Activated CD8-positive, alpha-beta T cell treated with anti-CD3 and anti-CD28 coated beads for 36 hours (primary cell): Measurements from ENCODE around the gene RFX2. TPM values are rescaled to one million over a fixed set of nuclear protein-coding genes. Genes with fewer than 3 reads are reported as not detected.

ENCODE experiments used
- ATAC-seq: fragments of 200-7000 bp; cut with Tn5 transposase; one replicate; pipeline ENCODE4 v1.10.0; 2021; ENCODE audit warnings: mild to moderate bottlenecking, moderate library complexity
- CTCF ChIA-PET: fragments of 350-600 bp; sonication (Branson Sonifier 250); formaldehyde crosslinking; loops from one replicate; lab custom pipeline; 2021; ENCODE audit warnings: antibody characterized with exemption; lab: Charles Lee
- POLR2A ChIA-PET: fragments of 350-600 bp; sonication (Branson Sonifier 250); formaldehyde crosslinking; loops from one replicate; lab custom pipeline; 2021; ENCODE audit warnings: antibody characterized with exemption; lab: Charles Lee
- DNase-seq: peaks from one replicate; pipeline ENCODE4 v3.0.0-alpha.2; 2020
- H3K27ac Mint-ChIP-seq: one replicate; pipeline ENCODE4 v1.8.0; 2021; ENCODE audit warnings: mild to moderate bottlenecking, mixed read lengths
- H3K27me3 Mint-ChIP-seq: one replicate; pipeline ENCODE4 v1.8.0; 2021; ENCODE audit warnings: mixed read lengths
- H3K36me3 Mint-ChIP-seq: one replicate; pipeline ENCODE4 v1.8.0; 2021; ENCODE audit warnings: low read depth, mixed read lengths
- H3K4me1 Mint-ChIP-seq: one replicate; pipeline ENCODE4 v1.8.0; 2021; ENCODE audit warnings: low read depth, mixed read lengths
- H3K4me3 Mint-ChIP-seq: one replicate; pipeline ENCODE4 v1.8.0; 2021; ENCODE audit warnings: mild to moderate bottlenecking, moderate library complexity, mixed read lengths
- H3K9me3 Mint-ChIP-seq: one replicate; pipeline ENCODE4 v1.8.0; 2021; ENCODE audit warnings: mixed read lengths
- intact Hi-C: fragments of 100-400 bp; cut with micrococcal nuclease; formaldehyde crosslinking; loops from one replicate; pipeline ENCODE4 v1.10.0; 2022
- total RNA-seq, 2 experiments: library from RNA; stranded (reverse); gene quantifications; one replicate each; pipeline ENCODE4 v1.2.3, GENCODE V29; 2021
- TF ChIP-seq, protein P1 (sequence below): fragments of 200-600 bp; IDR thresholded peaks from one replicate; pipeline ENCODE4 v1.8.0; 2022; ENCODE audit warnings: antibody characterized with exemption, mild to moderate bottlenecking

The RFX2 gene
- total RNA-seq, 2 experiments from 2014 or later = 8.9 to 10.5 TPM

GRCh38 chr19:5984600-5984999 lies 125.7 kb downstream of the RFX2 start:
- Mint-ChIP-seq H3K27me3 (peaks cover 3% of the 10 kb centered on the region), H3K4me1 (peaks cover 41% of the 10 kb centered on the region), H3K27ac (no peak overlapping the region), H3K36me3 (peaks cover 8% of the 10 kb centered on the region), H3K9me3 (no peaks in the 10 kb centered on the region), H3K4me3 (no peak overlapping the region)
- DNase-seq (no peak), ATAC-seq (no peak)
- CTCF ChIA-PET = interaction anchor here (0.9 to 8.5 kb wide), 6 partner anchors 15 to 181 kb away, joined by 3 to 91 read pairs (median 6); no protein-coding TSS in a partner anchor
- POLR2A ChIA-PET = interaction anchor here (0.5 to 1.4 kb wide), 5 partner anchors 11 to 104 kb away, joined by 3 to 4 read pairs (median 3); partner anchors contain the start of gene NDUFA11
- TF ChIP-seq, protein P1, sequence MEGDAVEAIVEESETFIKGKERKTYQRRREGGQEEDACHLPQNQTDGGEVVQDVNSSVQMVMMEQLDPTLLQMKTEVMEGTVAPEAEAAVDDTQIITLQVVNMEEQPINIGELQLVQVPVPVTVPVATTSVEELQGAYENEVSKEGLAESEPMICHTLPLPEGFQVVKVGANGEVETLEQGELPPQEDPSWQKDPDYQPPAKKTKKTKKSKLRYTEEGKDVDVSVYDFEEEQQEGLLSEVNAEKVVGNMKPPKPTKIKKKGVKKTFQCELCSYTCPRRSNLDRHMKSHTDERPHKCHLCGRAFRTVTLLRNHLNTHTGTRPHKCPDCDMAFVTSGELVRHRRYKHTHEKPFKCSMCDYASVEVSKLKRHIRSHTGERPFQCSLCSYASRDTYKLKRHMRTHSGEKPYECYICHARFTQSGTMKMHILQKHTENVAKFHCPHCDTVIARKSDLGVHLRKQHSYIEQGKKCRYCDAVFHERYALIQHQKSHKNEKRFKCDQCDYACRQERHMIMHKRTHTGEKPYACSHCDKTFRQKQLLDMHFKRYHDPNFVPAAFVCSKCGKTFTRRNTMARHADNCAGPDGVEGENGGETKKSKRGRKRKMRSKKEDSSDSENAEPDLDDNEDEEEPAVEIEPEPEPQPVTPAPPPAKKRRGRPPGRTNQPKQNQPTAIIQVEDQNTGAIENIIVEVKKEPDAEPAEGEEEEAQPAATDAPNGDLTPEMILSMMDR = no peak
- intact Hi-C loops = no loop called here

GRCh38 chr19:5983367-5983955 lies 126.8 kb downstream of the RFX2 start:
- DNase-seq (no peak), ATAC-seq (no peak)
- TF ChIP-seq, protein P1 = no peak
- intact Hi-C loops = no loop called here
- H3K4me3 Mint-ChIP-seq = no peak overlapping the region
- peaks cover under 1% of the 10 kb centered on the region for H3K27me3 Mint-ChIP-seq
- ChIA-PET POLR2A (interaction anchor here (0.8 to 1.4 kb wide), 2 partner anchors 10 to 39 kb away, joined by 3 to 4 read pairs; no protein-coding TSS in a partner anchor), CTCF (interaction anchor here (2.0 to 8.5 kb wide), 3 partner anchors 14 to 142 kb away, joined by 6 to 91 read pairs (median 76); no protein-coding TSS in a partner anchor)
- no peaks in the 10 kb centered on the region for H3K9me3 Mint-ChIP-seq
- peak overlapping the region; percentile 79 for H3K27ac Mint-ChIP-seq
- peaks cover 13% of the 10 kb centered on the region for H3K36me3 Mint-ChIP-seq
- peaks cover 42% of the 10 kb centered on the region for H3K4me1 Mint-ChIP-seq

DNA sequence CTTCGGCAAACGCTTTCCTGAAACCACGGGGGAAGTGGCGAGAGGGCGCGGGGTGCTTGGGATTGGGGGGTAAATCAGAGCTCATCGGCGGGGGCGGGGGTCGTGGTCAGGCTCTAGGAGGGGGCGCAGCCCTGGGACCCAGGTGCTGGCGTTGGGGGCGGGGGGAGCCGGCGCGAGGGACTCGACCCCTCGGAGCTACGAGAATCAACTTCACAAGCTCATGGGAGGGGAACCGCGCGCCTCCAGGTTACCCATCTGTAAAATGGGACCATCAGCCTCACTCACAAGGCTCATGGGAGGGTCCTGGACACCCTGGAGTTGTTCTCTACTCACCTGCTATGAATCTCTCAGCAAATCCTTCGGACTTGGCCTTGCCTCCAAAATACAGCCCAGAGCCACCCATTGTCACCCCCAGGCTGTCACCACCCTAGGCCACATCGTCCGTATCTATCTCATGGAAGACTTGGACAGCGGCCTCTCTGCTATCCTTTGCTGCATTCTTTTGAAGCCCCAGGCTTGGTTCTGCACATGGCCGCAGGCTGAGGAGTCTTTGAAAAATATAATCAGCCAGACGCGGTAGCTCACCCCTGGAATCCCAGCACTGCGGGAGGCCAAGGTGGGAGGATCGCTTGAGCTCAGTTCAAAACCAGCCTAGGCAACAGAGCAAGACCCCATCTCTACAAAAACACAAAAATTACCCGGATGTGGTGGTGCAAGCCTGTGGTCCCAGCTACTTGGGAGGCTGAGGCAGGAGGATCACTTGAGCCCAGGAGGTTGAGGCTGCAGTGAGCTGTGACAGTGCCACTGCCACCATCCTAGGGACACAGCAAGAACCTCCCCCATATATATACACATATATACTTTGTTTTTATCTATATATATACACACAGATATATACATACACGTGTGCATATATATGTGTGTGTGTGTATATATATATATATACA lies 131.4 kb downstream of the RFX2 start:
- Mint-ChIP-seq H3K4me1 (peaks cover 54% of the 10 kb centered on the region), H3K9me3 (no peaks in the 10 kb centered on the region), H3K4me3 (peak overlapping the region; percentile 95), H3K27ac (peak overlapping the region; percentile 92), H3K27me3 (no peaks in the 10 kb centered on the region), H3K36me3 (peaks cover 46% of the 10 kb centered on the region)
- ChIA-PET POLR2A (interaction anchor here (0.7 to 4.1 kb wide), 13 partner anchors 9 to 88 kb away, joined by 3 to 24 read pairs (median 4); partner anchors contain the start of gene NDUFA11), CTCF (interaction anchor here (1.0 to 6.3 kb wide), 9 partner anchors 8 to 175 kb away, joined by 3 to 32 read pairs (median 5); partner anchors contain the start of gene NRTN)
- ATAC-seq = no peak
- TF ChIP-seq, protein P1 = no peak
- intact Hi-C loops = loop anchor here (5.0 to 10.0 kb wide), 2 partner anchors 74 to 187 kb away; partner anchors contain the start of genes DUS3L, NDUFA11 and VMAC
- peak; percentile 38 for DNase-seq

DNA sequence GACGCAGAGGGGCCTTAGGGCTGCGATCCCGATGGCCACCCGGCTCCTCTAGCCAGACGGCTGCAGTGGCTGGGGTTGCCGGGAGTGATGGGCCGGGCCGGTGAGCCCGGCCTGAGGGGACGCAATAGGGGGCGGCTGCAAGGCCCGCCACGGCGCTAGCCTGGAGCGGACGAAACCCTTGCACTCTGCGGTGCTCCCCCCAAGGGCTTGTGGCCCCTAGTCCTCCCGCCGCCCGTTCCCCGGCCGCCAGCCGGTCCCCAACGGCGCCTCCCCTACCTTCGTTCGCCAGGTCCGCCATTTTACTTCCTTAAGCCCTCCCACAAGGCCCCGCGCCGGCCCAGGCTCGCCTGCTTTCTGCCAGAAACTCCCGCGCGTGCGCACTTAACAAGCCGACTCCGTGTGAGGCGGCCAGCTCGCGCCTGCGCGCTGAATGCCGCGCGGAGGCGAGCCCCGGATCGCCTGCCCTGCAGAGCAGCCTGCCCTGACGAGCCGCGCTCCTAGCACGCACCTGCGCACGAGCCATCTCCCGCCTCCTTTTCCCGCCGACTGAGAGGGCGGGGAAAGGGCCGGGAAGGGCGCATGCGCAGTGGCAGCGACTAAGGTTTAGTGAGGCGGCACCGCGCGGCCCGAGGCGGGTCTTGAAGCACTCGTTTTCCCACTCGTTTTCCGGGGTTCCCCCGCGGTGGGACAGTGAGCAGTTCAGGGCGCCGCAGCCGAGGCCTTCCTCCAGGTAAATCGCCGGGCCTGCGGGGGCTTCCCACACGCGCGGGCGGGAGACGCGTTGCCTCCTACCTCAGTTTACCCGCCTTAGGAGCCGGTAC lies 132.3 kb downstream of the RFX2 start, which contains the start of gene RANBP3:
RANBP3 (minus strand) TSS at position 356 of the 821 bp plus-strand sequence; CDS start at position 298, 58 bp downstream.
- Mint-ChIP-seq H3K36me3 (peaks cover 49% of the 10 kb centered on the region), H3K4me3 (peak within 1 kb of the TSS; percentile 95), H3K27ac (peak within 1 kb of the TSS; percentile 92), H3K9me3 (no peaks in the 10 kb centered on the region), H3K4me1 (peaks cover 53% of the 10 kb centered on the region), H3K27me3 (no peaks in the 10 kb centered on the region)
- ATAC-seq = peak; percentile 91
- peak; percentile 99 for DNase-seq
- TF ChIP-seq, protein P1 = no peak
- POLR2A ChIA-PET = interaction anchor here (0.6 to 4.1 kb wide), 15 partner anchors 9 to 87 kb away, joined by 3 to 24 read pairs (median 4); partner anchors contain the start of gene NDUFA11
- intact Hi-C loops = loop anchor here (5.0 to 10.0 kb wide), 2 partner anchors 73 to 186 kb away; partner anchors contain the start of genes DUS3L, NDUFA11 and VMAC
- CTCF ChIA-PET = interaction anchor here (1.0 to 6.3 kb wide), 7 partner anchors 10 to 174 kb away, joined by 3 to 32 read pairs (median 21); partner anchors contain the start of gene NRTN
